ENCODE measurements around the gene HNF1B.

DNA sequence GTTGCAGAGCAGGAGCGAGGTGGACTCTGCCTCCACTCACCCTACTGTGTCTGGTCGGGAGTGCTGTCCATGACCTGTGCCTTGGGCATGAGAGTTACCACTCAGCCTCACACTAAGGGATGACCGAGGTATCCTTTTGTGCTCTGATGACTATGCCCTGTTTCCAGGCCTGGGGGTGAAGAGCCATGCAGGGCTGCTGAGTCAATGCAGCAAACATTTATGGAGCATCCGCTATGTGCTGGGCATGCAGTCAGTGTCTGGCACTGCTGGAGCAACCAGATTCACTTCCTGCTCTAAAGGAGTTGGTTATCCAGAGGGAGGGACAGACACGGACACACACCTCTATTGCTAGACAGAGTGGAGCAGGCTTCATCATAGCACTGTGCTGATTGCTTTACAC is 7.6 kb upstream of the HNF1B start:
- TF ChIP-seq, protein P1, sequence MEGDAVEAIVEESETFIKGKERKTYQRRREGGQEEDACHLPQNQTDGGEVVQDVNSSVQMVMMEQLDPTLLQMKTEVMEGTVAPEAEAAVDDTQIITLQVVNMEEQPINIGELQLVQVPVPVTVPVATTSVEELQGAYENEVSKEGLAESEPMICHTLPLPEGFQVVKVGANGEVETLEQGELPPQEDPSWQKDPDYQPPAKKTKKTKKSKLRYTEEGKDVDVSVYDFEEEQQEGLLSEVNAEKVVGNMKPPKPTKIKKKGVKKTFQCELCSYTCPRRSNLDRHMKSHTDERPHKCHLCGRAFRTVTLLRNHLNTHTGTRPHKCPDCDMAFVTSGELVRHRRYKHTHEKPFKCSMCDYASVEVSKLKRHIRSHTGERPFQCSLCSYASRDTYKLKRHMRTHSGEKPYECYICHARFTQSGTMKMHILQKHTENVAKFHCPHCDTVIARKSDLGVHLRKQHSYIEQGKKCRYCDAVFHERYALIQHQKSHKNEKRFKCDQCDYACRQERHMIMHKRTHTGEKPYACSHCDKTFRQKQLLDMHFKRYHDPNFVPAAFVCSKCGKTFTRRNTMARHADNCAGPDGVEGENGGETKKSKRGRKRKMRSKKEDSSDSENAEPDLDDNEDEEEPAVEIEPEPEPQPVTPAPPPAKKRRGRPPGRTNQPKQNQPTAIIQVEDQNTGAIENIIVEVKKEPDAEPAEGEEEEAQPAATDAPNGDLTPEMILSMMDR (IDR thresholded peaks at IDR 0.05 in 4 of 5, conservative IDR thresholded peaks at IDR 0.05 in 1 of 5) = no peak
- no peak for TF ChIP-seq POLR2A (IDR thresholded peaks at IDR 0.05)

Measured in gastrocnemius medialis (tissue), 4 donors.